GM23338 (cell line): ENCODE results near the gene DIO2. TPM values are rescaled to one million over a fixed set of nuclear protein-coding genes. Genes with fewer than 3 reads are reported as not detected.

Experiments
- ATAC-seq: fragments of 200-7000 bp; cut with Tn5 transposase; 3 replicates; pipeline ENCODE4 v1.9.1; 2020
- DNase-seq: peaks from one replicate; pipeline ENCODE4 v3.0.0-alpha.2; 2015; ENCODE audit warnings: low spot score
- H2AFZ ChIP-seq: fragments of 200-600 bp; sonication (generic); 2 replicates; pipeline ENCODE4 v1.8.0; 2016; ENCODE audit warnings: antibody characterized with exemption, mild to moderate bottlenecking, moderate library complexity
- H3F3A ChIP-seq: fragments of 200-600 bp; sonication (generic); replicated peaks from 2 replicates; pipeline ENCODE4 v1.8.0; 2017; ENCODE audit warnings: antibody characterized with exemption, mixed run types, low read depth
- H3K27ac ChIP-seq: fragments of 200-600 bp; sonication (generic); 2 replicates; pipeline ENCODE4 v1.6.1; 2016; ENCODE audit warnings: low read depth
- H3K27me3 ChIP-seq: fragments of 200-600 bp; sonication (generic); 2 replicates; pipeline ENCODE4 v1.8.0; 2016; ENCODE audit warnings: mild to moderate bottlenecking, mixed run types, moderate library complexity; ENCODE audit not compliant: insufficient read depth
- H3K36me3 ChIP-seq: fragments of 200-600 bp; sonication (generic); 2 replicates; pipeline ENCODE4 v1.8.0; 2016; ENCODE audit warnings: mild to moderate bottlenecking; ENCODE audit not compliant: insufficient read depth
- H3K4me1 ChIP-seq: fragments of 200-600 bp; sonication (generic); 2 replicates; pipeline ENCODE4 v1.8.0; 2016; ENCODE audit warnings: mild to moderate bottlenecking, moderate library complexity; ENCODE audit not compliant: insufficient read depth
- H3K4me2 ChIP-seq: fragments of 200-600 bp; sonication (generic); 2 replicates; pipeline ENCODE4 v1.7.1; 2017; ENCODE audit warnings: mixed run types
- H3K4me3 ChIP-seq: fragments of 200-600 bp; sonication (generic); 2 replicates; pipeline ENCODE4 v1.6.1; 2016; ENCODE audit warnings: mixed run types
- H3K79me2 ChIP-seq: fragments of 200-600 bp; sonication (generic); replicated peaks from 2 replicates; pipeline ENCODE4 v1.8.0; 2017; ENCODE audit warnings: mild to moderate bottlenecking; ENCODE audit not compliant: insufficient read depth
- H3K9me2 ChIP-seq: fragments of 200-600 bp; sonication (generic); 2 replicates; pipeline ENCODE4 v1.8.0; 2017; ENCODE audit not compliant: insufficient read depth
- H4K20me1 ChIP-seq: fragments of 200-600 bp; sonication (generic); replicated peaks from 2 replicates; pipeline ENCODE4 v1.8.0; 2017; ENCODE audit warnings: mild to moderate bottlenecking; ENCODE audit not compliant: insufficient read depth
- H3K27ac Mint-ChIP-seq: 2 replicates; pipeline ENCODE4 v1.8.0; 2020; ENCODE audit warnings: inconsistent platforms, mild to moderate bottlenecking, moderate library complexity, mixed read lengths
- H3K27me3 Mint-ChIP-seq: 3 replicates; pipeline ENCODE4 v1.8.0; 2022; ENCODE audit warnings: low read depth, mild to moderate bottlenecking, moderate library complexity, mixed read lengths, inconsistent platforms; ENCODE audit not compliant: insufficient read depth, poor library complexity
- H3K36me3 Mint-ChIP-seq: 3 replicates; pipeline ENCODE4 v1.8.0; 2021; ENCODE audit warnings: low read depth, mild to moderate bottlenecking, inconsistent platforms, moderate library complexity, mixed read lengths
- H3K4me1 Mint-ChIP-seq: 3 replicates; pipeline ENCODE4 v1.8.0; 2020; ENCODE audit warnings: mild to moderate bottlenecking, inconsistent platforms, mixed read lengths
- H3K4me3 Mint-ChIP-seq: 3 replicates; pipeline ENCODE4 v1.8.0; 2021; ENCODE audit warnings: moderate library complexity, mild to moderate bottlenecking, inconsistent platforms, mixed read lengths
- H3K9me3 Mint-ChIP-seq: 3 replicates; pipeline ENCODE4 v1.8.0; 2020; ENCODE audit warnings: moderate library complexity, mild to moderate bottlenecking, inconsistent platforms, mixed read lengths
- CREB1 ChIP-seq: fragments of 250-450 bp; sonication (Bioruptor Pico); IDR thresholded peaks from 2 replicates; pipeline ENCODE4 v1.5.0; 2020; ENCODE audit warnings: low read depth, mild to moderate bottlenecking, moderate library complexity
- EZH2 ChIP-seq: fragments of 200-600 bp; sonication (generic); IDR thresholded peaks from one replicate; pipeline ENCODE4 v1.8.0; 2017; ENCODE audit warnings: antibody characterized with exemption, mild to moderate bottlenecking, low read depth; ENCODE audit not compliant: unreplicated experiment
- EZH2phosphoT487 ChIP-seq: fragments of 200-600 bp; sonication (generic); IDR thresholded peaks from one replicate; pipeline ENCODE4 v1.8.1; 2018; ENCODE audit warnings: antibody characterized with exemption; ENCODE audit not compliant: unreplicated experiment
- JUNB ChIP-seq: IDR thresholded peaks from one replicate; pipeline ENCODE4 v1.6.1; 2016; ENCODE audit warnings: antibody characterized with exemption; ENCODE audit not compliant: unreplicated experiment
- NANOG ChIP-seq: IDR thresholded peaks from 2 replicates; pipeline ENCODE4 v1.6.1; 2016; ENCODE audit warnings: antibody characterized with exemption, borderline replicate concordance
- POLR2AphosphoS5 ChIP-seq: IDR thresholded peaks from 2 replicates; pipeline ENCODE4 v1.6.1; 2016; ENCODE audit warnings: antibody characterized with exemption, low read depth
- ZNF114 ChIP-seq: fragments of 250-450 bp; sonication (Bioruptor Pico); IDR thresholded peaks from 2 replicates; pipeline ENCODE4 v1.5.0; 2020; ENCODE audit warnings: mild to moderate bottlenecking, moderate library complexity
- ZNF331 ChIP-seq: fragments of 250-450 bp; sonication (Bioruptor Pico); IDR thresholded peaks from 2 replicates; pipeline ENCODE4 v1.5.0; 2020; ENCODE audit warnings: low read depth, mild to moderate bottlenecking, moderate library complexity
- polyA plus RNA-seq: library from polyadenylated mRNA; unstranded; fragments of >200 nt; fragmentation: Nextera tagmentation; extraction: Ambion mirVana; gene quantifications from 2 replicates; pipeline ENCODE4 v1.2.1, GENCODE V29; 2016
- total RNA-seq: library from RNA; depleted of rRNA; stranded (reverse); fragments of >200 nt; shearing (Covaris generic); gene quantifications from 2 replicates; pipeline ENCODE4 v1.2.3, GENCODE V29; 2014
- TF ChIP-seq, protein P1 (sequence below): IDR thresholded peaks from one replicate; pipeline ENCODE4 v1.6.1; 2018; ENCODE audit warnings: antibody characterized with exemption; ENCODE audit not compliant: unreplicated experiment
- TF ChIP-seq, protein P2 (sequence below): fragments of 250-450 bp; sonication (Bioruptor Pico); IDR thresholded peaks from 2 replicates; pipeline ENCODE4 v1.5.0; 2020; ENCODE audit warnings: mild to moderate bottlenecking, moderate library complexity
- TF ChIP-seq, protein P3 (sequence below), 2 experiments: fragments of 200-600 bp in 1 of 2; sonication (generic) in 1 of 2; conservative IDR thresholded peaks; 2 replicates each; pipeline versions ENCODE4 v1.5.1 to v1.6.1; 2016 to 2017; ENCODE audit warnings: antibody characterized with exemption in 2 of 2, low read depth in 2 of 2, mild to moderate bottlenecking in 2 of 2, moderate library complexity in 1 of 2
- TF ChIP-seq, protein P4 (sequence below): IDR thresholded peaks from 2 replicates; pipeline ENCODE4 v1.6.1; 2016; ENCODE audit warnings: antibody characterized with exemption

Gene DIO2
- total and polyA plus RNA-seq, 2 experiments from 2014 or later, result 0.05 to 0.17 TPM

DNA sequence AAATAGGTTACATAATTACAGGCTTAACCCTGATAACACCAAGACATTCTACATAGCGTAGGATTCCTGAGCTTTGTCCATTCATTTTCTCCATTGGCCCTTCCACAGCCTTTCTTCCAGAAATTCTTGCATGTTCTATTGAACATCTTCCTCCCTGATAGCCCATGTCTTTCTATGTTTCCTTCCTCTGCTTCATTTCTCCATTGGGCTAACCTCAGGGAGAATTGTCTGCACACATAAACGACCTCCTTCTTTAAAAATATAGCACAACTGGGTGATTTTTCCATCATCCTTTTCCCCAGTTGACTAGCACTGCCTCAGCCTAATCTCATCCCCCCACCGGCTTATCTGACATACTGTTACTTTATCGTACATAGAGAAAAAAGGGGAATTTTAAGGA is 11.2 kb downstream of the DIO2 start (continued):
- TF ChIP-seq, protein P1, sequence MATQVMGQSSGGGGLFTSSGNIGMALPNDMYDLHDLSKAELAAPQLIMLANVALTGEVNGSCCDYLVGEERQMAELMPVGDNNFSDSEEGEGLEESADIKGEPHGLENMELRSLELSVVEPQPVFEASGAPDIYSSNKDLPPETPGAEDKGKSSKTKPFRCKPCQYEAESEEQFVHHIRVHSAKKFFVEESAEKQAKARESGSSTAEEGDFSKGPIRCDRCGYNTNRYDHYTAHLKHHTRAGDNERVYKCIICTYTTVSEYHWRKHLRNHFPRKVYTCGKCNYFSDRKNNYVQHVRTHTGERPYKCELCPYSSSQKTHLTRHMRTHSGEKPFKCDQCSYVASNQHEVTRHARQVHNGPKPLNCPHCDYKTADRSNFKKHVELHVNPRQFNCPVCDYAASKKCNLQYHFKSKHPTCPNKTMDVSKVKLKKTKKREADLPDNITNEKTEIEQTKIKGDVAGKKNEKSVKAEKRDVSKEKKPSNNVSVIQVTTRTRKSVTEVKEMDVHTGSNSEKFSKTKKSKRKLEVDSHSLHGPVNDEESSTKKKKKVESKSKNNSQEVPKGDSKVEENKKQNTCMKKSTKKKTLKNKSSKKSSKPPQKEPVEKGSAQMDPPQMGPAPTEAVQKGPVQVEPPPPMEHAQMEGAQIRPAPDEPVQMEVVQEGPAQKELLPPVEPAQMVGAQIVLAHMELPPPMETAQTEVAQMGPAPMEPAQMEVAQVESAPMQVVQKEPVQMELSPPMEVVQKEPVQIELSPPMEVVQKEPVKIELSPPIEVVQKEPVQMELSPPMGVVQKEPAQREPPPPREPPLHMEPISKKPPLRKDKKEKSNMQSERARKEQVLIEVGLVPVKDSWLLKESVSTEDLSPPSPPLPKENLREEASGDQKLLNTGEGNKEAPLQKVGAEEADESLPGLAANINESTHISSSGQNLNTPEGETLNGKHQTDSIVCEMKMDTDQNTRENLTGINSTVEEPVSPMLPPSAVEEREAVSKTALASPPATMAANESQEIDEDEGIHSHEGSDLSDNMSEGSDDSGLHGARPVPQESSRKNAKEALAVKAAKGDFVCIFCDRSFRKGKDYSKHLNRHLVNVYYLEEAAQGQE, result no peak
- no peak for TF ChIP-seq EZH2phosphoT487

DNA sequence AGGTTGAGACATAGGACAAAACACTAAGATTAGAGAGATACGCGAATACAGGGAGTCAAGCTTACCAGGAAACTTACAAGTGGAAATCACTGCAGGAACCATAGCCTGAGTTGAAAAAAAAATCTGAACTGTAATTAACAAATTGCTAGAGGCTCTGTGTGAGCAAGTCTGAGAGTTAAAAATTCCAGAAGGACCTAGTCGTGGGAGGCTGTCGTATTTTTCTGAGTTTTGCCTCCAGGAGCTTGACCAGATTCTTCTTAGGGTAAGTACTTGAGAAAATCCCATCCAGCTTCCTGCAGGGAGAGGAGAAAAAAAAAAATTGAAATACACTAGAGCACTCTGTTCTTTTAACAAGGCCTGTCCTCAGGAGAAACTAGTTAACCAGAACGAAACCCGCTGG is 22.7 kb downstream of the DIO2 start:
- no peaks in the 10 kb centered on the region for H3K79me2 ChIP-seq
- H3K27me3 ChIP-seq, result no peaks in the 10 kb centered on the region
- DNase-seq (no peak), ATAC-seq (no peak)
- Mint-ChIP-seq H3K36me3 (no peaks in the 10 kb centered on the region), H3K27ac (no peak overlapping the region), H3K27me3 (no peaks in the 10 kb centered on the region), H3K4me1 (no peaks in the 10 kb centered on the region), H3K4me3 (no peak overlapping the region), H3K9me3 (no peaks in the 10 kb centered on the region)
- no peaks in the 10 kb centered on the region for H3F3A ChIP-seq
- H3K4me2 ChIP-seq, result no peak overlapping the region
- no peaks in the 10 kb centered on the region for H4K20me1 ChIP-seq
- H2AFZ ChIP-seq, result no peak overlapping the region
- no peaks in the 10 kb centered on the region for H3K36me3 ChIP-seq
- H3K4me3 ChIP-seq, result no peak overlapping the region
- H3K27ac ChIP-seq, result no peak overlapping the region
- TF ChIP-seq JUNB (no peak), CREB1 (CRISPR knock-in tag) (no peak), ZNF331 (no peak), EZH2 (no peak), EZH2phosphoT487 (no peak), NANOG (no peak), POLR2AphosphoS5 (no peak), ZNF114 (CRISPR knock-in tag) (no peak)
- TF ChIP-seq, protein P2, sequence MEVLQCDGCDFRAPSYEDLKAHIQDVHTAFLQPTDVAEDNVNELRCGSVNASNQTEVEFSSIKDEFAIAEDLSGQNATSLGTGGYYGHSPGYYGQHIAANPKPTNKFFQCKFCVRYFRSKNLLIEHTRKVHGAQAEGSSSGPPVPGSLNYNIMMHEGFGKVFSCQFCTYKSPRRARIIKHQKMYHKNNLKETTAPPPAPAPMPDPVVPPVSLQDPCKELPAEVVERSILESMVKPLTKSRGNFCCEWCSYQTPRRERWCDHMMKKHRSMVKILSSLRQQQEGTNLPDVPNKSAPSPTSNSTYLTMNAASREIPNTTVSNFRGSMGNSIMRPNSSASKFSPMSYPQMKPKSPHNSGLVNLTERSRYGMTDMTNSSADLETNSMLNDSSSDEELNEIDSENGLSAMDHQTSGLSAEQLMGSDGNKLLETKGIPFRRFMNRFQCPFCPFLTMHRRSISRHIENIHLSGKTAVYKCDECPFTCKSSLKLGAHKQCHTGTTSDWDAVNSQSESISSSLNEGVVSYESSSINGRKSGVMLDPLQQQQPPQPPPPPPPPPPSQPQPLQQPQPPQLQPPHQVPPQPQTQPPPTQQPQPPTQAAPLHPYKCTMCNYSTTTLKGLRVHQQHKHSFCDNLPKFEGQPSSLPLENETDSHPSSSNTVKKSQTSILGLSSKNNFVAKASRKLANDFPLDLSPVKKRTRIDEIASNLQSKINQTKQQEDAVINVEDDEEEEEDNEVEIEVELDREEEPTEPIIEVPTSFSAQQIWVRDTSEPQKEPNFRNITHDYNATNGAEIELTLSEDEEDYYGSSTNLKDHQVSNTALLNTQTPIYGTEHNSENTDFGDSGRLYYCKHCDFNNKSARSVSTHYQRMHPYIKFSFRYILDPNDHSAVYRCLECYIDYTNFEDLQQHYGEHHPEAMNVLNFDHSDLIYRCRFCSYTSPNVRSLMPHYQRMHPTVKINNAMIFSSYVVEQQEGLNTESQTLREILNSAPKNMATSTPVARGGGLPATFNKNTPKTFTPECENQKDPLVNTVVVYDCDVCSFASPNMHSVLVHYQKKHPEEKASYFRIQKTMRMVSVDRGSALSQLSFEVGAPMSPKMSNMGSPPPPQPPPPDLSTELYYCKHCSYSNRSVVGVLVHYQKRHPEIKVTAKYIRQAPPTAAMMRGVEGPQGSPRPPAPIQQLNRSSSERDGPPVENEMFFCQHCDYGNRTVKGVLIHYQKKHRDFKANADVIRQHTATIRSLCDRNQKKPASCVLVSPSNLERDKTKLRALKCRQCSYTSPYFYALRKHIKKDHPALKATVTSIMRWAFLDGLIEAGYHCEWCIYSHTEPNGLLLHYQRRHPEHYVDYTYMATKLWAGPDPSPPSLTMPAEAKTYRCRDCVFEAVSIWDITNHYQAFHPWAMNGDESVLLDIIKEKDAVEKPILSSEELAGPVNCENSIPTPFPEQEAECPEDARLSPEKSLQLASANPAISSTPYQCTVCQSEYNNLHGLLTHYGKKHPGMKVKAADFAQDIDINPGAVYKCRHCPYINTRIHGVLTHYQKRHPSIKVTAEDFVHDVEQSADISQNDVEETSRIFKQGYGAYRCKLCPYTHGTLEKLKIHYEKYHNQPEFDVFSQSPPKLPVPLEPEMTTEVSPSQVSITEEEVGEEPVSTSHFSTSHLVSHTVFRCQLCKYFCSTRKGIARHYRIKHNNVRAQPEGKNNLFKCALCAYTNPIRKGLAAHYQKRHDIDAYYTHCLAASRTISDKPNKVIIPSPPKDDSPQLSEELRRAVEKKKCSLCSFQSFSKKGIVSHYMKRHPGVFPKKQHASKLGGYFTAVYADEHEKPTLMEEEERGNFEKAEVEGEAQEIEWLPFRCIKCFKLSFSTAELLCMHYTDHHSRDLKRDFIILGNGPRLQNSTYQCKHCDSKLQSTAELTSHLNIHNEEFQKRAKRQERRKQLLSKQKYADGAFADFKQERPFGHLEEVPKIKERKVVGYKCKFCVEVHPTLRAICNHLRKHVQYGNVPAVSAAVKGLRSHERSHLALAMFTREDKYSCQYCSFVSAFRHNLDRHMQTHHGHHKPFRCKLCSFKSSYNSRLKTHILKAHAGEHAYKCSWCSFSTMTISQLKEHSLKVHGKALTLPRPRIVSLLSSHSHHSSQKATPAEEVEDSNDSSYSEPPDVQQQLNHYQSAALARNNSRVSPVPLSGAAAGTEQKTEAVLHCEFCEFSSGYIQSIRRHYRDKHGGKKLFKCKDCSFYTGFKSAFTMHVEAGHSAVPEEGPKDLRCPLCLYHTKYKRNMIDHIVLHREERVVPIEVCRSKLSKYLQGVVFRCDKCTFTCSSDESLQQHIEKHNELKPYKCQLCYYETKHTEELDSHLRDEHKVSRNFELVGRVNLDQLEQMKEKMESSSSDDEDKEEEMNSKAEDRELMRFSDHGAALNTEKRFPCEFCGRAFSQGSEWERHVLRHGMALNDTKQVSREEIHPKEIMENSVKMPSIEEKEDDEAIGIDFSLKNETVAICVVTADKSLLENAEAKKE, result no peak
- TF ChIP-seq, protein P3, sequence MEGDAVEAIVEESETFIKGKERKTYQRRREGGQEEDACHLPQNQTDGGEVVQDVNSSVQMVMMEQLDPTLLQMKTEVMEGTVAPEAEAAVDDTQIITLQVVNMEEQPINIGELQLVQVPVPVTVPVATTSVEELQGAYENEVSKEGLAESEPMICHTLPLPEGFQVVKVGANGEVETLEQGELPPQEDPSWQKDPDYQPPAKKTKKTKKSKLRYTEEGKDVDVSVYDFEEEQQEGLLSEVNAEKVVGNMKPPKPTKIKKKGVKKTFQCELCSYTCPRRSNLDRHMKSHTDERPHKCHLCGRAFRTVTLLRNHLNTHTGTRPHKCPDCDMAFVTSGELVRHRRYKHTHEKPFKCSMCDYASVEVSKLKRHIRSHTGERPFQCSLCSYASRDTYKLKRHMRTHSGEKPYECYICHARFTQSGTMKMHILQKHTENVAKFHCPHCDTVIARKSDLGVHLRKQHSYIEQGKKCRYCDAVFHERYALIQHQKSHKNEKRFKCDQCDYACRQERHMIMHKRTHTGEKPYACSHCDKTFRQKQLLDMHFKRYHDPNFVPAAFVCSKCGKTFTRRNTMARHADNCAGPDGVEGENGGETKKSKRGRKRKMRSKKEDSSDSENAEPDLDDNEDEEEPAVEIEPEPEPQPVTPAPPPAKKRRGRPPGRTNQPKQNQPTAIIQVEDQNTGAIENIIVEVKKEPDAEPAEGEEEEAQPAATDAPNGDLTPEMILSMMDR (conservative IDR thresholded peaks at IDR 0.05; ENCODE audit: low read depth in 2 of 2), result no peak
- TF ChIP-seq, protein P4, sequence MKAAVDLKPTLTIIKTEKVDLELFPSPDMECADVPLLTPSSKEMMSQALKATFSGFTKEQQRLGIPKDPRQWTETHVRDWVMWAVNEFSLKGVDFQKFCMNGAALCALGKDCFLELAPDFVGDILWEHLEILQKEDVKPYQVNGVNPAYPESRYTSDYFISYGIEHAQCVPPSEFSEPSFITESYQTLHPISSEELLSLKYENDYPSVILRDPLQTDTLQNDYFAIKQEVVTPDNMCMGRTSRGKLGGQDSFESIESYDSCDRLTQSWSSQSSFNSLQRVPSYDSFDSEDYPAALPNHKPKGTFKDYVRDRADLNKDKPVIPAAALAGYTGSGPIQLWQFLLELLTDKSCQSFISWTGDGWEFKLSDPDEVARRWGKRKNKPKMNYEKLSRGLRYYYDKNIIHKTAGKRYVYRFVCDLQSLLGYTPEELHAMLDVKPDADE, result no peak
- H3K4me1 ChIP-seq, result no peaks in the 10 kb centered on the region
- no peaks in the 10 kb centered on the region for H3K9me2 ChIP-seq
